Testis (tissue), 2 donors: ENCODE measurements around the gene MIEN1.

Source experiments
- POLR2A ChIP-seq: fragments of 450-650 bp; IDR thresholded peaks from one replicate; pipeline ENCODE4 v1.6.1; 2017; ENCODE audit warnings: antibody characterized with exemption, mild to moderate bottlenecking, moderate library complexity
- TF ChIP-seq, protein P1 (sequence below), 3 experiments: fragments of 450-650 bp in 2 of 3; fragments of 200-600 bp in 1 of 3; sonication (generic) in 1 of 3; IDR thresholded peaks; one replicate each; pipeline ENCODE4 v1.5.1; 2016 to 2019; ENCODE audit warnings: antibody characterized with exemption in 3 of 3, mild to moderate bottlenecking in 2 of 3, moderate library complexity in 1 of 3

GRCh38 chr17:39722104-39722503 lies 8.2 kb downstream of the MIEN1 start:
- TF ChIP-seq, protein P1, sequence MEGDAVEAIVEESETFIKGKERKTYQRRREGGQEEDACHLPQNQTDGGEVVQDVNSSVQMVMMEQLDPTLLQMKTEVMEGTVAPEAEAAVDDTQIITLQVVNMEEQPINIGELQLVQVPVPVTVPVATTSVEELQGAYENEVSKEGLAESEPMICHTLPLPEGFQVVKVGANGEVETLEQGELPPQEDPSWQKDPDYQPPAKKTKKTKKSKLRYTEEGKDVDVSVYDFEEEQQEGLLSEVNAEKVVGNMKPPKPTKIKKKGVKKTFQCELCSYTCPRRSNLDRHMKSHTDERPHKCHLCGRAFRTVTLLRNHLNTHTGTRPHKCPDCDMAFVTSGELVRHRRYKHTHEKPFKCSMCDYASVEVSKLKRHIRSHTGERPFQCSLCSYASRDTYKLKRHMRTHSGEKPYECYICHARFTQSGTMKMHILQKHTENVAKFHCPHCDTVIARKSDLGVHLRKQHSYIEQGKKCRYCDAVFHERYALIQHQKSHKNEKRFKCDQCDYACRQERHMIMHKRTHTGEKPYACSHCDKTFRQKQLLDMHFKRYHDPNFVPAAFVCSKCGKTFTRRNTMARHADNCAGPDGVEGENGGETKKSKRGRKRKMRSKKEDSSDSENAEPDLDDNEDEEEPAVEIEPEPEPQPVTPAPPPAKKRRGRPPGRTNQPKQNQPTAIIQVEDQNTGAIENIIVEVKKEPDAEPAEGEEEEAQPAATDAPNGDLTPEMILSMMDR (IDR thresholded peaks at IDR 0.05), result no peak
- TF ChIP-seq POLR2A, result no peak
